NCI-H2107 treated with DMSO at 0.1 percent for 48 hours (cell line): ENCODE data around the gene RTP1.
"Not testable (repeated sequence)": the region's sequence is repeated elsewhere in the genome, so short reads cannot be mapped to it uniquely, and the experiment has no call there.

Experiments
- DNase-seq: peaks from one replicate; lab custom pipeline; 2025; ENCODE audit not compliant: unreplicated experiment; lab: John Stamatoyannopoulos, UW

Gene RTP1

DNA sequence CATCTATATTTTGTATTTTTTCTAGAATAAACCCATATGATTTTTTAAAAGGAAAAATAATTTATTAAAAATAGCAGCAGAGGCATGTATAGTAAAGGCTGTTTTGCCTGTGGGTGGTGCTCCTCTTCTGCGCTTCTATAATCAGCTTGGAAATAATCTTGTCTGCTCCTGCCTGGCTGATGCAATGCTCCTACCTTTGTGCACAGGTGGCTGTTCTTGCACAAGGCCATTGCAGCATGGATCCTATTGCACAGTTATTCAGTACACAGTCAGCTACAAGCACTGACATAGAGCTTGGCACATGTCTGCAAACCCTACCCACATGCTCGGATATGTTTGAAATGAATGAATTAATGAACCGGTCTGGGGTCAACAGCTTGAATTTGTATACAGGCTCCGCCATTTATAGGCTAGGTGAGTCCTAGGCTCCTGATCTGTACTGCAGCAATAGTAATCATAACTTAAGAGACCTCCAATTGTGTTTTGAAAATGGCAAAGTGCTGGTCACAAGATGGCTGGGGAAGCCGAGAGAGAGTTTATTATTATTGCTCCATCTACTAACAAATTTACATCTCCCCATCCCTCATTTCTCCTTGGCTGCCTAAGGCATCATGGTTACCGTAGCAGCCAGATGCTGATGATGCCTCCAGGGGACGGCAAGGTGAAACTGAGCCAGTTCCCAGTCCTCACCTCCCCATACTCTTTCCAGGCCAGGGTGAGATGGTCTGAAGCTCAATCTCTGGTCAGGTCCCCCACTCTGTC lies 532 bp upstream of the RTP1 start:
- DNase-seq, result peak; percentile 73

DNA sequence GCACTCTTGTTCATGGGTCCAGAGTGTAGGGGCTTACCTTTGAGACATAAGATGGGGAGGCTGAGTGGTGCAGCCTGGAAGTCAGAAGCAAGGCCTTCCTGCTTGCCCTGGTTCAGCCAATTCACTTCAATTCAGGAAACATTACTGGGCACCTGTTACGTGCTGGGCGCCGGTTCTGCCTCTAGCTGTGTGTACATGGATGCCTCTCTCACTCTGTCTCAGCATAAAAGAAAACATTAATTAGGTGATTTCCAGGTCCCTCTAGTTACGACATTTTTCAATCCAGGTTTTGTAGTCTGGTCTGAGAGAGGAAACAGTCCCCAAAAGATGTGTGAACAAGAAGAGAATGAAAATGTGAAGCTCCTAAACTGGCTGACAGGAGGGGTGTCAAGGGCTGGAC lies 1.2 kb downstream of the RTP1 start:
- no peak for DNase-seq

DNA sequence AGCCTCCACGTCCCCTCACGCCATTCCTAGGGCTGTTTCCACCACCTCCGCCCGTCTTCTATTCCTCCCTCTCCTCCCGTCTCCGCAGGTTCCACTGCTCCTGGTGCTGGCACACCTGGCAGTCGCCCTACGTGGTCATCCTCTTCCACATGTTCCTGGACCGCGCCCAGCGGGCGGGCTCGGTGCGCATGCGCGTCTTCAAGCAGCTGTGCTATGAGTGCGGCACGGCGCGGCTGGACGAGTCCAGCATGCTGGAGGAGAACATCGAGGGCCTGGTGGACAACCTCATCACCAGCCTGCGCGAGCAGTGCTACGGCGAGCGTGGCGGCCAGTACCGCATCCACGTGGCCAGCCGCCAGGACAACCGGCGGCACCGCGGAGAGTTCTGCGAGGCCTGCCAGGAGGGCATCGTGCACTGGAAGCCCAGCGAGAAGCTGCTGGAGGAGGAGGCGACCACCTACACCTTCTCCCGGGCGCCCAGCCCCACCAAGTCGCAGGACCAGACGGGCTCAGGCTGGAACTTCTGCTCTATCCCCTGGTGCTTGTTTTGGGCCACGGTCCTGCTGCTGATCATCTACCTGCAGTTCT lies 2.3 kb downstream of the RTP1 start:
- not testable (repeated sequence) for DNase-seq

DNA sequence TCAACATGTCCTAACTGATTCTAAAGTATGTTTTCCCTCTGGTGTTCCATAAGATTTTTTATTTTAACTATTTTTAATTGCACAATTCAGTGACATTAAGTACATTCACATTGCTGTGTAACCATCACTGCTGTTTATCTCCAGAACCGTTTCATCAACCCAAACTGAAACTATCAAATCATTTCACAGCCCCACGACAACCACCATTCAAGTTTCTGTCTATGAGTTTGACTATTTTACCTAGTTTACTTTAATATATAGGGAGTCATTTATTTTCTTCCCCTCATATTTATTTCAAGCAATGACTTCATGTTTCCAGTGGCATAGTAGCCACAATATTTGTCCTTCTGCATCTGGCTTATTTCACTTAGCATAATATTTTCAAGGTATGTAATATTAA lies 8.4 kb downstream of the RTP1 start:
- no peak for DNase-seq

DNA sequence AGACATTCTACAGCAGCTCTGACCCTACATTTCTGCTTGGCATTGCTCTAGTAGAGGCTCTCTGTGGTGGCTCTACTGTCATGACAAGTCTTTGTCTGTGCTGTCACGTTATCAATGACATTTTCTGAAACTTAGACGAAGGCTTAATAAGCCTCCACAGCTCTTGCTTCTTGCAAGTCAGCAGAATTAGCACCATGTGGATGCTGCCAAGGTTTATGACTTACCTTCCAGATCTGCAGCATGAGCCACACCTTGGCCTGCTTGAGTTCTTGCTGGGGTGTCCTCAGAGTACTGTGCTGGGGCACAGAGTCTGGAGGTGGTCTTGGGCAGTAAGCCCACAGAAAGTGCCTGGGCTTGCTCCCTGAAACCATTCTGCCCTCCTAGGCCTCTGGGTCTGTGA lies 9.8 kb downstream of the RTP1 start:
- no peak for DNase-seq

DNA sequence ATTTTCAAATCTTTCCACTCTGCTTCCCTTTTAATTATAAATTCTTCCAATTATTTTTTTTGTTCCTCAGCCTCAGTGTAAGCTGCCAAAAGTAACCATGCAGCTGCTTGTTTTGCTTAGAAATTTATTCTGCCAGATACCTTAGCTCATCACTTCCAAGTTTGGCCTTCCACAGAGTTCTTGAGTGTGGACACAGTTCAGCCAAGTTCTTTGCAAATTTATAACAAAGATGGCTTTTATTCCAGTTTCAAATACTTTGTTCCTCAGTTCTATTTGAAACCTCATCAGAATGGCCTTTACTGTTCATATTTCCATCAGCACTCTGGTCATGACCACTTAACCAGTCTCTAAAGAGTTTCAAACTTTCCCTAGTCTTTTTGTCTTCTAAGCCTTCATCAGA lies 10.3 kb downstream of the RTP1 start:
- no peak for DNase-seq

DNA sequence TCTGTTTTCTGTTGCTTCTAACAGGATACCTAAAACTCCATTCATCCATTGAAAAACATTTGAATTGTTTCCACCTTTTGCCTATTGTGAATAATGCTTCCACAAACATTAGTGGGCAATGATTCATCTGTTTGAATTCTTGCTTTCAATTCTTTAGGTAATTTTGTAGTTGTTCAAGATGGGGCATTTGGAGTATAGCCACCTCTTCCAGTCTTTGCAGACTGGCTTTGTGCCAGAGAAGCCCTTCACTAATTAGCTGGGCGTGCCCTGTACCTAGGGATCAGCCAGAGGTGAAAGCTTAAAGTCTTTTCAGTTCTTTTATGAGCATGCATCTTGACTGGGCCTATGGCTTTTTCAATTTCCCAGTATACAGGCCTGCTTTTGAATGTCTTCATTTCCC lies 10.9 kb downstream of the RTP1 start:
- peak; percentile 70 for DNase-seq

DNA sequence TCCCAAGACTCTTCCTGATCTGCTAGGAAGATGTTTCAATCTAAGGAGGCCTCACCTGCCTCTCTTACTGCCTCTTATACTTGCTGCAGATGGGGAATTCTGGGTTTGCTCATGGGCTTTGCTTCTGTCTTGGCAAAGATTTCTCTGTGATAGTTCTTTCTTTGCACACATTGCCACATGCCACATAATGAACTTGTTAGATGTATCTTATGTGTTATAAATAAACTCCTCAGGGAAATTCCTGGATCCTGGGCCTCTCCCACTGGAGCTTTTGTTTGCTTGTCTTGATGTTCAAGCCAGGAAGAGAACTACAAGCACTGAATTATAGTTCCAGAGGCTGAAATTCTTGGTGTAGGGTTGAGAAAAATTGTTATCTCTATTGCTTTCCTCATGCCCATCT lies 12.2 kb downstream of the RTP1 start:
- no peak for DNase-seq

DNA sequence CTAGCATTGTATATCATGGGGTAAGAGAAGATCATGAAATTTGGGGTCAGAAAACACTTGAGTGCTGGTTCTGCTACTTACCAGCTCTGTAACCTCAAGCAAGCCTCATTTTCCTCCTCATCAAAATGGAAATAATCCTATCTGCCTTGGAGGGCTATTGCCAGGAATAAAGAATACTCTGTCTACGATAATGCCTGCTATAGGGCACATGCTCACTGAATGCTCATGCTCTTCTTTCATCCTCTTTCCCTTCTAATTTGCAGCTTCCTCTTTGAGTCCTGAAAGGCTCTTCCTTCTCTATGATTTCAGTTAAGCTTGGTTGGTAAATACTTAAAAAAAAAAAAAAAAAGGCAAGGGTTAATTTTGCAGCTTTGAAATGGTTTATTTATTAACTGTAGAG lies 12.8 kb downstream of the RTP1 start:
- no peak for DNase-seq

DNA sequence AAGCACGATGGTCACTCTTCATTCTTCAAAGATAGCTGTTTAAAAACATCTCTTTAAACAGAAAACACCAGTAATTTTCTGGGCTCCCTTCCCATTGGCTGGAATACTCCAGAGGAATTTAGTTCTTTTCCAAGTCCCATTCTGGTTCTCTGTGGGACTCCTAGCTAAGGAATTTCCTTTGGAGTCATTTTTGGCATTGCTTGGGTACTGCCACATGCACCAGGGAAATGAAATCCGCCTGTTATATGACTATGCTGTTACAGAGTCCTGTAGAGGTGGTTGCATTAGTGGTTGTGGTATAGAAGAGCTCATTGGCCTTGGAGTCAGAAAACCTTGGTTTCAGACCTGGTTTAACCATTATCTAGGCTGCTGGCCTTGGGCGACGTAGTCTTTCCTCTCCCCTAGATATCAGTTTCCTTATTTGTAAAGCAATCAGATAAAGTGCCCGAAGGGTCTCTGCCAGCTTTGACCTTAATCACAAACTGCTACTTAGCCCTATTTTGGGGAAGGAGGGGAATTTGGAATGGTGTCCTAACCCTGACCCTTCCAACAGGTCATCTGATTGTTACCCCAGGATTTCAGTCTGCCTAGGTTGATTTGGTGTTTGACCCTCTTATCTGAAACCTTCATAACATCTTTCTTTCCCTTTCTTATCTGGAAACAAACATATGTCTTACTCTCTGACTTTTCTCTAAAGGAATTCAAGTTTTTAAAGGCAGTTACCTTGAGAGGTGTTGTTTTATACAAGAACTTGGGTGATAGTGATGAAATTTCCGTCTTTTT lies 13.4 kb downstream of the RTP1 start:
- DNase-seq, result no peak

DNA sequence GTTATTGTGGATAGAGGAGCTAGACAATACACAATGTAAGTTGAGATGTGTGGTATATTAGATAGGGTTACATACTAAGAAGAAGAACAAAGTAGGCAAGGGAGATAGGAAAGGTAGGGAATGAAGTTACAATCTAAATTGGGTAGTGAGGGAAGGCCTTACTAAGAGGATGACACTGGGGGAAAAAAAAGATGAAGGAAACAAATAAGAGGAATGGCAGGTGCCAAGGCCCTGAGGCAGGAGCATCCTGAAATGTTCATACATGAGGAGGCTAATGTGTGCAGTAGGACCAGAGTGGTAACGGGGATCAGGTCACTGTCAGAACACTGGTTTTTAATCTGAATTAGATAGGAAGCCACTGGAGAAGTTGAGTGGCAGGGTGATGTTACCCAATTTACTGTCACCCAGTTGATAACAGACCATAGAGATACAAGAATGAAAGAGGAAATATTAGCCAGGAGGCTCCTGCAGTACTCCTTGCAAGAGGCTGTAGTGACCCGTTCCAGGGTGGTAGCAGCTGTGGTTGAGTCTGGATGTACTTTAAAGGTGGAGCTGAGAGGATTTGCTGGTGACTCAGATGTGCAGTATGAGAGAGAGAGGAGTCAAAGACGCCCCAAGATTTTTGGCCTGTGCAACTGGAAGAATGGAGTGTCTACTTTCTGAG lies 14.4 kb downstream of the RTP1 start:
- peak; percentile 75 for DNase-seq

DNA sequence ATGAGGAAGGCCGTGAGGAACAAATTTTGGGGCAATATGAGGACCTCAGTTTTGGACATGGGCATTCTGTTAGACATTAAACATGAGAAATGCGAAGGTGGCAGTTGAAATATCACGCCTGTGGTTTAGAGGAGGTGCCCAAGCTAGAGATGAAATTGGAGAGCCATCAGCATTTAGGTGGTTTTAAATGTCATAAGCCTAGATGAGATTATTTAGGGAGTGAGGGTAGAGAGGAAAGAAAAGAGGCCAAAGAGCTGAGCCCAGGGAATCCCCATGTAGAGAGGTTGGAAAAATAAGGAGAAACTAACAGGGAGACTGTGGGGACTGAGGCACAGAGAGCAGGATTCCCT lies 14.9 kb downstream of the RTP1 start:
- peak; percentile 82 for DNase-seq

DNA sequence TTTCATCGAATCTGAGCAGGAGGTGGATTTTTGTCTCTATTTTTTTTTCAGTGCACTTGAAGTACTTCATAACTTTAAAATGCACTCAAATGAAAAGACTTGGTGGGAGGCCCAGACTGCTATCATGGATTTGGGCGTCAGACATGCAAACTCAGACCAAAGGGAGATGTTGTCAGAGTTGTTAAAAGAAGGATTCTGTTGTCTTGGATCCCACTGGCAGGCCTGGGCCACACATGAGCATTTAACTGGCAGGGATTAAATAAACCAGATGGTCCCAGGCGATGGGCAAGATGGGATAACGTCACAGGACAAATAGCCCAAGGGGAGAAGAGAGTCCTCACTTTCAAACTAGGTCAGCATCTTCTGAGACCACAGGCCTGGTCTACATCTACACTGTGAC lies 15.4 kb downstream of the RTP1 start:
- no peak for DNase-seq

DNA sequence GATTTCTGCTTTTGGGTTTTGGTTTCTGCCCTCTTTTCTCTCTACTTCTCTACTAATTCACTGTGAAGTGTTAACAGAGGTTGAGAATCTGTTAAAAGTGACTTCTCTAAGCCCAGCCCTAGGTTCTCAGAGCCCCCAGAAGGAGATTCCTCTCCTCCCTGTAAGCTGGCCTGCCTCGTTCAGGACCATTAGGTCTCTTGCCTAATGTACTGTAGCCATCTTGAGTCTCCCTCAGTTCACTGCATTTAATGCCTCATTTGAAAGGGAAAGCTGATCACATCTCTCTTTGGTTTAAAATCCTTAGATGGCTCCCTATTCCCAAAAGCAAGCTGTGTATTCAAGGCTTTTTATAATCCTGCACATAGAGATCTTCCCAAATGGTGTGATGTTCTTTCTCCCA lies 16.3 kb downstream of the RTP1 start:
- DNase-seq, result no peak

DNA sequence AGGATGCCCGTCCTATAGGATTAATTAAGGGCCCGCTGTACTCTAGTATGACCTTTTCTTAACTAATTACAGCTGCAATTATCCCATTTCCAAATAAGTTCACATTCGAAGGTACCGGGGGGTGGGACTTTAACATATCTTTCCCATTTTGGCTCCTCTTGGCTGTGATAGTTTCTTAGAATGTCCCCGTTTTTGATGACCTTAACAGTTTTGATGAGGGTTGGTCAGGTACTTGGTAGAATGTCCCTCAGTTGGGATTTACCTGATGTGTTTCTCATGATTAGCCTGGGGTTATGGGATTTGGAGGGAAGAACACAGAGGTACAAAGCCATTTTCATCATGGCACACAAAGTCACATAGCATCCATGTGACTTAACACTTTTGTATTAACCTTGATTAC lies 18.2 kb downstream of the RTP1 start:
- no peak for DNase-seq

DNA sequence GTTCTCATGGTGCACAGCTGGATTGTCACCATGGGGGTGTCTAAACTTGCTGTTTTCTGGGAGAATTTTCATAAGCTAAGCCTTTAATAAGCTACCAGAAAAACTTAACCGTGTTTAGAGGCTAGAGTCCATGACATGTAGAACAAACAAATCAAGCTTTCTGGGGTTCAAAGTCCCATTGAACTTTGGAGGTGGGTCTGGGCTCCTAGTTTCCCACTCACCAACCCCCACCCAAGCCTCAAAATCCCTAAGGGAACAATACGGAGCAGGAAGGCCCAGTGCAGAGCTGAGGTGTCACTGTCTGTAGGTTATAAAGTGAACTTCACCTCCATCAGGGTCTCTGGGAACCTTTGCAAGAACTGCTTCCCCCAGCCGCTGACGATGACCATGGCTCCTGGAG lies 25.5 kb downstream of the RTP1 start:
- DNase-seq, result no peak

DNA sequence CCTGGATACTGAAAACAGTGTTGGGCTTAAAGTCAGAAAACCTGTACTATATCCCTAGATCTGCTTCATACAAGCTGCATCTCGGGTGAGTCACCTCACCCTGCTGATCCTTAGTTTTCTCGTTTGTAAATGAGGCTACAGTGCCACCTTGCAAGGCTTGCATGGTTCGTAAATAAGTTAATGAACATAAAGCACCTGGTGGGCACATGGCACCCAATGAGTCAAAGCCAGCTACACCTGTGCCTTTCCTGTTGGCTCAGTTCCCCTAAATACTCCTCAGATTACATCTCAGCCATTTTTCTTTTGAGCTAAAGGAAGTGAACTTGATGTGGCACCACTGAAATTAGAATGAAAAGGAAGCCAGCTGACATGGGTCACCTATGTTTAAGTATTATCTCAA lies 26.5 kb downstream of the RTP1 start:
- DNase-seq, result peak; percentile 75

DNA sequence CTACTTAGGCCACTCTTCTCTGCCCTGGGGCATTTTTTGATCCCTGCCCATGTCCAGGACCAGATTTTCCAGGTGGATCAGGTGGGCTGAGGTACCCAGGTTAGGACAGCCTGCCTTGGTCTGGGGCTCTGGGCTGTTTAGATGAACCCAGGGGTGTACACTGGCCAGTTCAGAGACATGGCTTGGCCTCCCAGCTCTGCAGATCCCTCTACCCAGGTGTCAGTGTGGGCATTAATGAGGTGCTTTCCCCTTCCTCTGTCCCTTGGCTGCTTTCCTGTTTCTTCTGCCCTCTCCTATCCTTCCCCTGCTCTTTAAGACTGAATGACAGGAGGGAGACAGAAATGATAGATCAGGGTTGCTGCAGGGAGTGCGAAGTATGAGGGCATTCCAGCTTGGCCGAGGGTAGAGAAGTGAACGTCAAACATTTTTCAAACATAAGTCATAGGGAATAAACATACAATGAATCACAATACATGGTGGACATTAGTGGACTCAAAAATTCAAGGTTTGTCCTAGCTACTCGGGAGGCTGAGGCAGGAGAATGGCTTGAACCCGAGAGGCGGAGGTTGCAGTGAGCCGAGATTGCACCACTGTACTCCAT lies 30.5 kb downstream of the RTP1 start:
- no peak for DNase-seq

DNA sequence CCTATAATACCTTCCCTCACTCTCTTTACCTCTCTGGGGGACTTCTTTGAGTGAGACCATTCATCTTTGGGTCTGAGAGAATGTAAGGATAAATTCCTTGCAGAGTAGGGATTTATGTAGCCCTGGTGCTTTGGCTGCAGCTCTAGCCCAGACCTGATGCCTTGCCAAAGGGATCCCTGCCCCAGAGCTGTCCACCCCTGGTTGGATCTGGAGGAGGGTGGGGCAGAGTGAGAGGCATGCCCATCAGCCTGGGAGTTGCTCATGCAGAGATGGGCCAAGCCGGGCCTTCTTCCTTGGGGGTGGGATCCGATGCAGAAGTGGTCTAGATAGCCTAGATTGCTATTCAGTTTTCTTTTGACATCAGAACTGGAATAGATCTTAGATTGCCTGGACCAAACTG lies 31.5 kb downstream of the RTP1 start:
- DNase-seq, result no peak

DNA sequence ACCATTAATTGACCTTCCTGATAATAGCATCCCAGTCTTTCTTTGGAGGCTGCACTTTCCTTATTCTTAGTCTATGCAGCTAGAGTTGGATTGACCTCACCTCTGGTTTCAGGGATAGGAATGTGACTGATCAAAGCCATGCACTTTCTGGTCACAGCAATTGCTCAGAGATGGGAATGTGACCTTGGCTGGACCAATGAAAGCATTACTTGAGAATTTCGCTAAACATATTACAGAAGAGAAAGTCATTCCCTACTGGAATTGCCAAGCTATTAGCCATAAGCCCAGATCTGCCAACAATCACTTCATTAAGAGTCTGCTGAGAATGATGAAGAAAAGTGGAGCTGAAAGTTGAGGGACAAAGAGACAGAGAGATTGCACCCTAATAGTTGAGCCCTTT lies 32.7 kb downstream of the RTP1 start:
- DNase-seq, result no peak

DNA sequence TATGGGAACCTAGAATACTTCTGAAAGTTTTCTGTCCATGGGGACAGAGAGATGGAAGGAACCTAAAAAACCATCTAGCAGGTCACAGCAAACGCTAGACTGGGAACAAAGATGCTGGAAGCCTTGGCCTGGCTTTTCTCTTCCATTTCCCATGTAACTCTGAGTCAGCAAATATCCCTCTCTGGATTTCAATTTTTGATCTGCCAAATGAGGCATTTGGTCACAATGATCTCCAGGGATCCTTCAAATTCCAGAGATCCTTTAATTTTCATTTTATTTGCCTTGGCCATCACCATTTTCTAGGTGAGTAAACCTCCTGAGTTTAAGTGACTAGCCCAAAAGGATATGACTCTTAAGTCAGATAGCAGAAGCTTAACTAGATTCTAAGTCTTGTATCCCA lies 39.7 kb downstream of the RTP1 start:
- no peak for DNase-seq

DNA sequence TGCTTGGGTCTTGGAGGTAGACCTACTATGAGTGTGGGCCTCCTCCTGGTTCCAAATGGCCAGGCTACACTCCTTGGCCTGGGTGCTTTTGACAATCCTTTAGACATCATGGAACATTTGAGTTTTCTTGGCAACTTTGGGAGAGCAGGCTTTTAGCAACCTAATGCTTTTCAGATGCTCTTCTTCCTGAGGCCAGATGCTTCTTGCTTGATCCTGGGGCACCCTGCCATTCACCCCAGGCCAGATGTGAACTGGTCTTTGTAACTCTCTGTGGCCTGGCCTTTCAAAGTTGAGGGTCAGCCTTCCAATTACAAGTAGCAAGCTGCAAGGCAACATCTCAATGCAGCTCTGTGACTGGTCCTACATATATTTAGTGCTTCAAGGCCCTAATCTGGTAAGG lies 40.5 kb downstream of the RTP1 start:
- no peak for DNase-seq
